Left lobe of liver (tissue), 2 donors: ENCODE results near the gene NMD3. TPM values are rescaled to one million over a fixed set of nuclear protein-coding genes. Genes with fewer than 3 reads are reported as not detected.
A peak's percentile ranks its signal among the peaks of the same experiment; 100 is the strongest.

ENCODE experiments used
- ATAC-seq: fragments of 200-7000 bp; cut with Tn5 transposase; one replicate; pipeline ENCODE4 v1.9.1; 2020; ENCODE audit warnings: mild to moderate bottlenecking, moderate library complexity
- DNase-seq: peaks from one replicate; pipeline ENCODE4 v3.0.0-alpha.2; 2020; ENCODE audit warnings: low spot score
- total RNA-seq: library from RNA; stranded (reverse); gene quantifications from one replicate; pipeline ENCODE4 v1.2.1, GENCODE V29; 2021
- donor health status: DM: no; HTN: no; CAD: no; lungs with moderate emphysema.
- donor health status: DM: no; HTN: yes; CAD: no.

Gene NMD3
- total RNA-seq = 40.9 TPM

DNA sequence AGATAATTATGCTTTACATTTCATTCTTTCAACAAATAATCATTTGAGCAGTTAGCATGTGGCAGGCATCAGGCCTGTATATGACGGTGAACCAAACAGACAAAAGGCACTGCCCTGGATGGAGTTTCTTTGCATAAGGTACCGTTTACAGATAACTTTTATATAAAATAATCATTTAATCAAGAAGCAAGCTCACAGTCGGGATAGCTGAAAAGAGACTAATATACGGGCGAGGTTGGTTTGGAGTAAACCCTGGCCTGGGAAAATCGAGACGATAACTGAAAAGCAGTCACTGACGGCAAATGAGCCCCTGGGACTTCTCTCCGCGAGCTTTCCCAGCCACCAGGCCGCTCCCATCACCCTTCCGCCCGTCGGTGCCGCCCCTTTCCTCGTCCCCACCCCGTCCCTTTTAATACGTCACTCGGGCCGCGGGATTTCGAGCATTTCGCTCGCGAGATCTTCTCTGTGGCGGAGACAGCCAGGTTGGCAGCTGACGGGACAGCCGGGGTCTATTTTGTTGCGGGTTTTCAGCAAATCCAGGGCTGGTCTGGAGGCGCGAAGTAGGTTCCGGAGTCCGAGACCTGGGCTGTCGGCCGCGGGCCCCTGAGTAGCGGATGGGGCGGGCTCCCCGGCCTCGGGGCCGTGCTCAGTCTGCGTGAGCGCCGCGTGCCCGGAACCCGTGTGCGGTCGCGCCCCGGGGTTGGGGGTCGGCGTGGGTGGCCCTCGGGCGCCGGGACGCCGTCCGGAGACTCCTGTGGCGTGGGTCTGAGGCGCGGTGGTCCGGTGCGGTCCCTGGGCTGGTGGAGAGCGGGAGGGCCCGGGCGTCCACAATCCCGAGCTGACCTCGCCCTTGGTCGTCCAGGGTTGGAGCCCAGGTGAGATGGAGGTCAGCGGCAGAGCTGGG, at the start of gene NMD3:
TSS of gene NMD3 (plus strand) at position 462 of the 904 bp plus-strand sequence. CDS start 703 bp downstream, outside the sequence.
- DNase-seq (peak; percentile 95), ATAC-seq (peak; percentile 90)

DNA sequence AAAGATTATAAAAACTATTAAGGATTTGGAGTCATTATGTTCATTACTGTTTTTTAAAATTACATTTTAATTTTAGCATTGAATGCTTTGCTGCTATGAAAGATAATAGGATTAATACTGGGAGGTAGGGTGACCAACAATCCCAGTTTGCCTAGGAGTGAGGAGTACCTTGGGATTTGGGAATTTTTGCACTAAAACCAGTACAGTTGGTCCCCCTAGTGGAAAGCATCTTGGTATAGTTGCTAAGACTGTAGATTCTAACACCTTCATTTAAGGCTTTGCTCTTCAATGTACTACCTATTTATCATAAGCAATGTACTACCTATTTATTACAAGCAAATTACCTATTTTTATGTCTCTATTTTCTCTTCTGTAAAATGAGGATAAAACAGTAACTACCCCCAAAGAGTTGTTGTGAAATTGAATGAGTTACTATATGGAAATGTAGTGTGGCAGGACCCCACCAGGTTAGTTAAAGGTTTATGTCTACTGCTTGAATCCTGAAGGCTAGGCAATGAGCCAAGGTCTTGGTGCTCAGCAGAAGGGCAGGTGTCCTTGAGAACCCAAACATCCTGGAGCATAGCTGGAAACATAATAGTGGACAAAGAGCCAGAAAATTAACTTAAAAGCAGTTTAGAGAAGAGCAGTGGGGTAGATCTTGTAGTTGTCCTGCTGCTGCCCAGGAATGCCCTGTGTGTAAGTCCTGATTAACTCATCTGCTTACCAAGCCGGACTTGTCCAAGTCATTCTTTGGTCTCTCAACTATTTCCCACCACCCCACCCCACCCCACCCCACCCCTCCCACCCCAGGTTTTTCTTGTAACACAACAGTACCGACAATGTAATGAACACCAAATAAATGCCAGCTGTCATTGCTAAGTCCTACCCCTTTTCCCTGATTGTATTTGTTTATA, 49.2 kb upstream of the NMD3 start:
- no peak for DNase-seq
- ATAC-seq = peak; percentile 69

DNA sequence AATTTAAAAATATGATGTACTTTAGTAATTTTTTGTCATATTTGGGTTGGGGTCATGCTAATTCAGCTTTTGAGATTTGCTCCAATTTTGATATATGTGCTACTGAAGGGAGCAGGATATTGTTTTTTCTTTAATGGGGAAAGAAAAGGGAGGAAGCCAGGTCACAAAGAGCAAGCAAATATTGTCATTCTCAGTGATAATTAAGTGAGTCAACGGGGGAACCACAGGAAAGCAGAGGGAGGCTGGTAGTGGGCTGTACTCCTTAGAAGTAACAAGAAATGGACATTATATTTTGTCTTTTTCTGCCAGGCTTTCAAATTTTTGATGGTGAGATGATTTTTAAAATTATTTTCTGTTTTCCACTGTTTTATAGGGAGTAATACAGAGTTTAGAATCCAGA, 45.6 kb upstream of the NMD3 start:
- ATAC-seq (no peak), DNase-seq (no peak)

DNA sequence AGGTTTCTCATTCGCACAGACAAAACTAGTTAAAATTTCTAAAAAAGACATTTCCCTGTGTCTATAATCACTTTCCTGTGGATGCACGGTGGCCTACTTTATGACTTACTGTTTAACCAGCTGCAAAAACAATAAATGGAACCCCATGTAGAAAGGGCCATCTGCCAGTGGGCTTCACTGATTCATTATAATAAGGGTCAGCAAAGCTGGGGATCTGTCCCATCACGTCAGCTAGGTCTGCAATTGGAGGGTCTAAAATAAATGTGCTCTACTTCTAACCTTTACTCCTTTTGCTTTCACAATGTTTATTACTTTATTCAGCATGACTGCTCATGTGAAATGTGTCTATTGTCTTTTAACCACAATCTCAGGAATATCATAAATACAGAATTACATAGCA, 43.1 kb upstream of the NMD3 start:
- DNase-seq (no peak), ATAC-seq (no peak)

DNA sequence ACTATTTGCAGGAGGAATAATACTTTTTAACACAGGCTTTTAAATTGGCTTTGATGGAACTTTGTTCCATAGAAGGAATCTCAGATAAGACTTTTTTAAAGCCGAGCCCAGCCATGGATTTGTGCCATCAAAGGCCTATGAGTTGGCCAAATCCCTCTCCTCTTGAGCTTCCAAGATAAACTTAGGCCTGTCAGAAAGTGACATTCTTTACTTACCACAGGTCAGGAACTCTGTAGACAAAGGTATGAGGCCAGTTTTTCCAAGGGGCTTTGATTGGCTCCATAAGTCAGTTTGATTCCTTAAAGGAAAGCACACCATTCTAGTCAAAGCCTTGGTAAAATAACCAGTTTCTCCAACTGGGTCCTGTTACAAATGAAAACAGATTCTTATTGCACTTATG, 39.7 kb upstream of the NMD3 start:
- peak; percentile 97 for ATAC-seq
- peak; percentile 76 for DNase-seq

DNA sequence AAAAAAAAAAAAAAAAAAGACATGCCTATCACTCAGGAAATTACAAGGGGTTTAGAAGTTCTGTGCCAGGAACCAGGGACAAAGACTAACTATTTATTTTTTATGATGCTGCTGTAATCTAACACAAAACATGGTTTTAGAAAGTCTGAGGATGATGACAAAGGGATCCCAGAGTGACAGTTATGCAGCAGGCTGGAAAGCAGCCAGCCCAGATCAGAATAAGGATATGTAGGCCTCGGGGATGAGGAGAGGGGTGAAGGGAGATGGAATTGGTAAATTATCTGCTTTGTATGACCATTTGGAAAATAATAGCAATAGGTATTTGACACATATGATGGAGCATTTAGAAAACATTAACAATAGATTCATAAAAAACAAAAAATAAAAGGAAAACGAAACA, 34.1 kb upstream of the NMD3 start:
- no peak for DNase-seq
- no peak for ATAC-seq

DNA sequence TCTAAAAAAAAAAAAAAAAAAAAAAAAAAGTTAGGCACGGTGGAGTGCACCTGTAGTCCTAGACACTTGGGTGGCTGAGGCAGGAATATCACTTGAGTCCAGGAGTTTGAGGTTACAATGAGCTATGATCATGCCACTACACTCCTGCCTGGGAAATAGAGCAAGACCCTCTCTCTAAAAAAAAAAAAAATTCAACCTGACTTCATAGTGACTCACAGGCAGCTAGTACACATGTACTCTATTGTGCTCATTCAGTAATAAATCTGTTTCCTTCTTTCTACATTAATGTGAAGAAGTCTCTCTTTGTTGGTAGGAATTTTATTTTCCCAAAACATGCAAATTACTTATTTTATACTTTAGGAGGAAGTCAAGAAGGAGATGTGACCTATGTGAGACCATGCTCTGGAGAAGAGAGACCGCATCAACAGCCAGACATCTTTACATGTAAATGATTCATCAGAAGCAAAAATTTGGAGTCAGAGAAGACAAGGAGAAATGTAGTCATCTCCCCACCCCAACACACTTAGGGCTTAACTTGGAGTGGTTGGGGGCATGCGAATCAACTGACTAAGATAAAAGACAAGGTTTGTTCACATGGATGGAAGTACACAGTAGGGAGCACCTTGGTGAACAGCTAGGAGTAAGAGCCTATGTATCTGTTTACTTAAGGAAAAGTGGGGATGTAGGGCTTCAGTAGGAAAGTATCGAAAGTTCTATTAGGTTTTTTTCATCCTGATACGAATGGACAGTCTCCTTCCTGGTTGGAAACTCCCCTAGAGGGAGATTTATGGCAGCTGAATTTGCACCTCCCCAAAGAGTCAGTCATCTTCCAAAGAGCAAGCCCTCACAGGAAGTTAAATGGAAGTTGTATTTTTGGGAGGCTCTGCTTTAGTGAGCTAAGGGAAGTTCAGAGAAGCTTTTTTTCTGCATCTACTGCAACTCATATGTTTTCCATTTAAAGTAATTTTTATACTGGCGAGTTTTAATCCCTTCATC, 23.0 kb upstream of the NMD3 start:
- ATAC-seq (no peak), DNase-seq (no peak)

DNA sequence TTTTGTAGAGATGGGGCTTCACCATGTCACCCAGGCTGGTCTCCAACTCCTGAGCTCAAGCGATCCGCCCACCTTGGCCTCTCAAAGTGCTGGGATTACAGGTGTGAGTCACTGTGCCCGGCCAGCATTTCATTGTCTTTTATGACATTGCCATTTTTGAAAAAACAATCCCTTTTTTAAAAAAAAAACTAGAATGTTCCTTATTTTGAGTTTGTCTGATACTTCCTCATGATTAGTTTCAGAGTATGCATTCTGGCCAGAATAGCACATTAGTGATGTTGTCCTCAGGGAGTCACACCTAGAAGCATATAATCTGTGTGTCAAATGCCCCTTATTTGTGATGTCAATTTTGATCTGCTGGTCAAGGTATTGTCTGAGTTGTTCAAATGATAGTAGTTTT, 21.2 kb upstream of the NMD3 start:
- DNase-seq (no peak), ATAC-seq (no peak)

DNA sequence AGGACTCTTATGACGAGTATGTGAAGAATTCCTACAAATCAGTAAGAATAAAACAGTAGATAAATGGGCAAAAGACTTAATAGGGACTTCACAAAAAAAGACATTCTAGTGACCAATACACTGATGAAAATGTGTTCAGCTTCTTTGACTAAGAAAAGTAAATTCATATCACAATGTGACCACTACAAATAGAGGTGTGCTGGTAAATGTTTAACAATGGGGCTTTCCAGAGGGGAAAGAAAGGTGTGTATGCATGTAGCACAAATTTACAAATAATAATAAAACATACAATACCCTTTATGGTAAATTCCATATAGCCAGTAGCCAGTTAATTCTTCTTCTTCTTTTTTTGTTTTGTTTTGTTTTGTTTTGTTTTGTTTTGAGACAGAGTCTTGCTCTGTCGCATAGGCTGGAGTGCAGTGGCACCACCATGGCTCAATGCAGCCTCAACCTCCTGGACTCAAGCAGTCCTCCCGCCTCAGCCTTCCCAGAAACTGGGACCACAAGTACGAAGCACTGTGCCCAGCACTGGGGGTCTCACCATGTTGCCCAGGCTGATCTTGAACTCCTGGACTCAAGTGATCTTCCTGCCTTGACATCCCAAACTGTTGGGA, 17.5 kb upstream of the NMD3 start:
- ATAC-seq (no peak), DNase-seq (no peak)

DNA sequence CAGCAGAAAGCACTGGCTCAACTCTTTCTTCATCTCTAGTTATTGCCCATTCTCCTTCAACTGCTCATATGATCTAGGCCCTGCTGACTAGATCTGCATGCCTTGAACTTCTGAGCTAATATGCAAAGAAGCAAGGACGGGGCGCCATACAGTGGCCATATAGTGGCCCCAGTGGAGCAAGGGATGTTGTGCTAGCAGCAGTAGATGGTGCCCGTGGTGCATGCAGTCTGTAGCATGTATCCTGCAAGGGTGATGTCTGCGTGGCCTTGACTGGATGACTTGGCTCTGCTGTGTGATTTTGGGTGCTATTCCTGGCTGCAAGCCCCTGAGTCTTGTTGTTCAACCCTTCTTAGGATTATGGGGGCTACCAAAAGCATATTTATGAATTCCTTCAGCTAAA, 12.2 kb upstream of the NMD3 start:
- ATAC-seq (no peak), DNase-seq (no peak)

DNA sequence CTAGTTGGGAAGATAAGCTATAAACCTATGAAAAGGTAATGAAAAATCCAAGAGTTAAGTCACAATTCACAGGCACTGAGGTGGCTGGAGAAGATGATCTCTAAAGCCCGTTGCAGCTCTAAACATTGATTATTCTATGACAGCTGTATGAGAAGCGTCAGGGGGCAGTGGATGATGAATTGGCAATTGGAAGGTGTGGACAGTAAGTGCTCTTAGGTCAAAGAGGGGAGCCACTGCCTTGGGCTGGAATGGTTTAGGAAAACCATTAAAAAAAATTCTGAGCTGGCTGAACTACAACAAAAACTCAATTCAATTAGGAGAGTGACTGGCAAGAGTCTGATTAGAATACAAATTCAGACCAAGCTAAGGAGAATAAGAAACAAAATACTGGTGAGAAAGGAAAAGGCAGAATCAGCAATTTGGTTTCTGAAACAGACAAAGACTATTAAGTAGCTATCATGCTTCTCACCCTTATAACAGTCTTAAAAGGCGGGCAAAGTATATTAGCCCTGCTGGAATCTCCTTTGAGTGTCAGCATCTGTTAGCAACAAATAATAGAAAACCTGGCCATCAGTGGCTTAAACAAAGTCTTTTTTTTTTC, 8.8 kb upstream of the NMD3 start:
- DNase-seq (no peak), ATAC-seq (no peak)

DNA sequence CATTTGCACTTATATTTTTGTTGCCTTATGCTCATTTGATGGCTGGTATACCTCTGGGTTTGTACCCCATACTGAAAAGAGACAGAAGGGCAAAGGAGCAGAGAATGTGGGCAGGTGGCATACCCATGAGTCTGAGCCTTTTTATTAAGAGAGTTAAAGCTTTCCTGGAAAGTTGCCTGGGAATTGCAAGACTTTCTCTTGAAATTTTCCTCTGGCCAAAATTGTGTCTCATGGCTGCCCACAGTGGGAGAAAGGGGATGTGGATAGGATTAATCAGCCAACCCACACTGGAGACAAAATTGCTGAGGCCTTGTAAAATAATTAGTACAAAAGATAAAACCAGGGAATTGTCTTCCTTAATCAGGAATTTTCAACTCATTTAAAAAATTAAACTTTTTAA, 8.2 kb upstream of the NMD3 start:
- no peak for ATAC-seq

DNA sequence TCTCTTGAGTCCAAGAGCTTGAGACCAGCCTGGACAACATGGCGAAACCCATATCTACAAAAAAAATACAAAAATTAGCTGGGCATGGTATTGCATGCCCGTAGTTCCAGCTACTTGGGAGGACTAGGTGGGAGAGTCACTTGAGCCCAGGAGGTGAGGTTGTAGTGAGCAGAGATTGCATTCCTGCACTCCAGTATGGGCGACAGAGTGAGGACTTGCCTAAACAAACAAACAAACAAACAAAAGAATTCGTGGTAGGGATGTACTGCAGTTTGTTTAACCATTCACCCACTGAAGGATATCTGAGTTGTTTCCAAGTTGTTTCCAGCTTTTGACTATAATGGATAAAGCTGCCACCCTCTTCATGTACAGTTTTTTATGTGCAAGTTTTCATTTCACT, 7.5 kb upstream of the NMD3 start:
- no peak for ATAC-seq
- no peak for DNase-seq

More for the DNA sequence above, 8.2 kb upstream of the NMD3 start:
- no peak for DNase-seq

DNA sequence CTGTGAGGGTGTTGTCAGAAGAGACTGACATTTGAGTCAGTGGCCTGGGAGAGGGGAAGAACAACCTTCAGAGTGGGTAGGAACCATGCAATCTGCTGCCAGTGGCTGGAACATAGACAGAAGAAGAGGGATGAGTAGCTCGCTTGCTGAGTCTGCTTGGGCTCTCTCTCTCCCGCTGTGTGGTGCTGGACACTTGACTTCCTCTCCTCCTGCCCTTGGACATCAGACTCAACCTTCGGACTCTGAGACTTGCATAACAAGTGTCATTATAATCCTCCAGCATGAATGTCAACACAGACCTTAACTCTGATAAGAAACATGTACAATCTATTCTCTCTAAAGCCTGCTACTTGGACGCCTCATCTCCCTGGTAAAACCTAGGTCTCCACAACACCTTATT, 5.9 kb upstream of the NMD3 start:
- DNase-seq (no peak), ATAC-seq (peak; percentile 54)

DNA sequence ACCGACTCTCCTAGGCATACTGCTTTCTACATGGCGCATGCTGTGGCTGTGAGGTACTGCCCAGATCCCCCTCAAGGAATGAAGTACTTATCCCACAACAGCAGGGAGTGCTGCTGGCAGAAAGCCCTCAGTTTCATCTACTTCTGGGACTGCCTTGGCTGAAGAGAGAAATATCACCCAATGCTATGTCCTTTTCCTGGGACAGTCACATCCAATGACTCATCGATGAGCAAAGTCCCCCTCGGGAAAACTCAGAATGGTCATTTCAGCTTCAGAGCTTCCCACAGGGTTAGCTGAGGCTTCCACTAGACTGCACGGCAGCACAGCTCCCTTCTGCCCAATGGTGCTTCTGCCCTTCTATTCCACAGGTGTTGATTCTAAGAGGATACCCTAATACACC, 3.6 kb upstream of the NMD3 start:
- no peak for DNase-seq
- ATAC-seq = no peak

DNA sequence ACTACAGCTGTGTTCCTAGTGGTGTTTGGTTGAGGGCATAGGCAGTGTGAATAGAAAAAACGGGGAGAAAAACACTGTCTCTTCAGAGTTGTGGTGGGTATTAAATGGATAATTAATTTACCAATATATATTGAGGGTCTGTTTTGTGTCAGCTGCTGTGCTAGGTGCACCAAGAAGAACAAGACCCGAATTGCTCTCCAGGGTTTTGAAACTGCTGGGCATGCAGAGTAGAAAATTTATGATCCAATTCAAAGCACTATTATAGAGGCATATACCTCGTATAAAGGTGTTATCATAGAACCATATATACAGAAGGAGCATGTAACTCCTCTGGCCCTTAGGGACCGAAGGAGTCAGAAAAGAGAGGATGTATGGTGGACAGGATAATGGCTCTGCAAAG, 1.6 kb upstream of the NMD3 start:
- DNase-seq = no peak
- ATAC-seq = no peak

DNA sequence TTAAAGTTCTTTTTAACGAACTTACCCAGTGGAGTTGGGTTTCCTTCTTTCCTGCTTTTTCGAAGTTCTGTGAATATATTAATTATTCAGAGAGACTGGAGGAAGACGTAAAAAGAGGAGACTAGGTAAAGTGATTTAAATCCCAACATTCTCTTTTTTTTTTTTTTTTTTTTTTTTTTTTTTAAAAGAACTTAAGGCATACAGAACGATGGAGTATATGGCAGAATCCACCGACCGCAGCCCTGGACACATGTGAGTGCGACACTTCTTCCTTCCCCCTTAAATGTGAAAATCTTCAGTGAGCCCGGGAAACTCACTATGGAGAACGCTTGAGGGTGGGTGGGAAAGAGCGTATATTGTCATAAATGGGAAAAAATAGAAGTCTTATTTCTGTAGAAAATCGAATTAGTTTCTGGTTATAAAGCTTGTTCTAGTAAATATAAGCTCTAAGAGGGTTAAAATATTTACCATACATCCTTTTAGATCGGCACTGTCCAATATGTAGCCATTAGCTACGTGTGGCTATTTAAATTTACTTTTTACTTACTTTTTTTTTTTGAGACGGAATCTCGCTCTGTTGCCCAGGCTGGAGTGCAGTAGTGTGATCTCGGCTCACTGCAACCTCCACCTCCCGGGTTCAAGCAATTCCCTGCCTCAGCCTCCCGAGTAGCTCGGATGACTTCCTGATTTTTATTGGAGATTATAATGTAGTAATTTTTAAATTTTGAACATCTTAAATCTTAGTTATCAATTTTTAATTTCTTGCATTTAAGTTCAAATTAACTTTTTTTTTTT, 892 bp downstream of the NMD3 start:
- no peak for DNase-seq
- ATAC-seq = peak; percentile 9

DNA sequence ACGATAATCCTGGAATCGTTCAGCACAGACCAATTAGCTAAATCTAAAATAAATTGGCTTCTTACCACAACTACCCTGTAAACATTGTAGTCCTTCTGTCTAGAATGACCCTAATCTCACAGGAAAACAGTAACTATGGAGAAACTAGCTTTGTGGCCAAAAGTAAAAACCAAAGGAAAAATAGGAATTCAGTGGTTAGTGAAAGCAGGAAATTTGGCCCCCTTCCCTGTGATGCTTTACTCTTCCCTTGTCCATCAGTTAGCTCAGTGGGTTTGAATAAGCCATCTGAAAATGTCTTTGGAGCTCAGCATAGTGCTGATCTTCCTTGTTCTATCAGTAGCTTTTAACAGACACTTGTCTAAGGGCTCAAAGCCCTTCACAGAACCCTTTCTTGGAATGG, 1.6 kb downstream of the NMD3 start:
- no peak for ATAC-seq
- no peak for DNase-seq

DNA sequence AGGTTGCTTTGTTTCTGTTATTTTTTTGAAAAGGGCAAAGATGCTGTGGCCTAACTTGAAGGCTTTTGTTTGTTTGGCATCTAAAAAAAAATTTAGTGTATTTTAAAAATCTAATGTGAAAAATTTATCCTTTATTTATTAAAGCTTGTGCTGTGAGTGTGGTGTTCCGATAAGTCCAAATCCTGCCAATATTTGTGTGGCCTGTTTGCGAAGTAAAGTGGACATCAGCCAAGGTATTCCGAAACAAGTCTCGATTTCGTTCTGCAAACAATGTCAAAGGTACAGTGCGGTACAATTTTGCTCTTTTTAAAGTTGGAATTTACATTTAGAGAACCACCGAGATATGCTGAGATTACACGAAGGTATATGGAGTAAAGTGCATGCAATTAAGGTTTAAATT, 3.7 kb downstream of the NMD3 start:
- ATAC-seq (peak; percentile 55), DNase-seq (peak; percentile 68)
